Smooth muscle cell (in vitro differentiated cells): ENCODE measurements around the gene ZNF430. TPM values are rescaled to one million over a fixed set of nuclear protein-coding genes. Genes with fewer than 3 reads are reported as not detected.

Source experiments
- DNase-seq: peaks from one replicate; lab custom pipeline; 2025; ENCODE audit not compliant: unreplicated experiment; lab: John Stamatoyannopoulos, UW
- H2AFZ ChIP-seq: fragments of 200-600 bp; sonication (generic); 2 replicates; pipeline ENCODE4 v1.6.0; 2016; ENCODE audit warnings: antibody characterized with exemption, low read depth, mild to moderate bottlenecking
- H3F3A ChIP-seq: fragments of 200-600 bp; sonication (generic); 2 replicates; pipeline ENCODE4 v1.6.0; 2017; ENCODE audit warnings: antibody characterized with exemption, low read depth
- H3K27ac ChIP-seq: fragments of 200-600 bp; sonication (generic); 2 replicates; pipeline ENCODE4 v1.5.1; 2016; ENCODE audit warnings: low read depth, mild to moderate bottlenecking
- H3K27me3 ChIP-seq: fragments of 200-600 bp; sonication (generic); 2 replicates; pipeline ENCODE4 v1.6.1; 2016; ENCODE audit warnings: low read depth, mild to moderate bottlenecking
- H3K36me3 ChIP-seq: fragments of 200-600 bp; sonication (generic); 2 replicates; pipeline ENCODE4 v1.5.1; 2016; ENCODE audit warnings: low read depth
- H3K4me1 ChIP-seq: fragments of 200-600 bp; sonication (generic); 2 replicates; pipeline ENCODE4 v1.5.1; 2016; ENCODE audit warnings: low read depth
- H3K4me2 ChIP-seq: fragments of 200-600 bp; sonication (generic); 2 replicates; pipeline ENCODE4 v1.6.0; 2016; ENCODE audit warnings: mild to moderate bottlenecking
- H3K4me3 ChIP-seq: fragments of 200-600 bp; sonication (generic); 2 replicates; pipeline ENCODE4 v1.5.1; 2016; ENCODE audit warnings: mild to moderate bottlenecking
- H3K79me2 ChIP-seq: fragments of 200-600 bp; sonication (generic); 2 replicates; pipeline ENCODE4 v1.6.0; 2016; ENCODE audit warnings: low read depth, mild to moderate bottlenecking
- H3K9ac ChIP-seq: fragments of 200-600 bp; sonication (generic); 2 replicates; pipeline ENCODE4 v1.6.0; 2016; ENCODE audit warnings: low read depth
- H3K9me3 ChIP-seq: fragments of 200-600 bp; sonication (generic); replicated peaks from 2 replicates; pipeline ENCODE4 v1.5.1; 2016; ENCODE audit warnings: low read depth
- H4K20me1 ChIP-seq: fragments of 200-600 bp; sonication (generic); 2 replicates; pipeline ENCODE4 v1.6.0; 2016; ENCODE audit warnings: low read depth
- CTCF ChIP-seq: fragments of 200-600 bp; sonication (generic); IDR thresholded peaks from 2 replicates; pipeline ENCODE4 v1.5.1; 2017; ENCODE audit warnings: borderline replicate concordance, mild to moderate bottlenecking, antibody characterized with exemption; ENCODE audit not compliant: insufficient read depth, poor library complexity, severe bottlenecking
- WGBS: methylation state at CpG from one replicate; pipeline ENCODE4 v1.1.7; 2016; ENCODE audit warnings: low lambda C conversion rate; 5-methylcytosine and 5-hydroxymethylcytosine counted together
- polyA plus RNA-seq: library from polyadenylated mRNA; unstranded; fragments of >200 nt; fragmentation: Nextera tagmentation; extraction: Ambion mirVana; gene quantifications from 2 replicates; pipeline ENCODE4 v1.2.1, GENCODE V29; 2016
- total RNA-seq: library from RNA; depleted of rRNA; stranded (reverse); fragments of >200 nt; gene quantifications from 2 replicates; pipeline ENCODE4 v1.2.3, GENCODE V29; 2014

Gene ZNF430
- total and polyA plus RNA-seq, 2 experiments from 2014 or later: 13.4 to 16.8 TPM

DNA sequence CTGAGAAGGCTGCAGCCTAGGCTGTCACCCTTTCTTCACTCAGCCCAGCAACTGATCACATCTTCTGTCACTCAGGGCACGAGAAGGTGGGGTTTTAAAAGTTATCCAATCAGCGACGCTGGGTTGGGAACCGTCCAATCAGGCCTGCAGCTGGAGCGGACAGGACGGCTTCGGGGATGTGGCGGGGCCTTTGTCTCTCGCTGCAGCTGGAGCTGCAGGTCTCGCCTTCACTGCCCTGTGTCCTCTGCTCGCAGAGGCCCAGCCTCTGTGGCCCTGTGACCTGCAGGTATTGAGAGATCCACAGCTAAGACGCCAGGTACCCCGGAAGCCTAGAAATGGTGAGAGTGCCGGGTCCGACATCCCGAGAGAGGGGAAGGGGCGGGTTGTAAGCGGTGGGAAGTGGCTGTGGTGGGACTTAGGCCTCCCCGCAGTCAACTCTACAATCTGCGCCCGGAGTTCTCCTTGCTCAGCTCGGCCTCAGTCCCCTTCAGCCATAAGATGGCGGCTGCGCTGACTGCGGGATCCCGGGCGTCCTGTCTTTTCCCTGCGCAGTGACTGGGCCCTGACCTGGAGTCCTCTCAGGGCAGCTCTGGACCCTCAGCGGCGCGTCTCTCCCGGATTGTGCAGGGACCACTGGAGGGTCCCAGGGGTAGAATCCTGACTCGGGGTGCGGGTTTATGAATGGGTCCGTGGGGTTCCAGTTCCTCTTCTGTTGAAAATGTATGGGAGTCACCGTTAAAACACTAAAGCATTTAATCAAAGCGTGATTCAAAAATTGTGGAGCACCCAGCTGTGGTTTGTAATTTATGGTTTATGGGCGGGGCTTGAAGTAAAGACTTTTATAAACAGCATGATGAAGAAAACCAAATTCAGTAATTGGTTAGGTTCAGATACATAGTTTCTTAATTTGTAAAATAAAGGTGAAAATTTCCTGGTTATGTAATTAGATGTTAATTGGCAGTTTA is 61.8 kb downstream of the ZNF430 start, which contains the start of gene ZNF714:
ZNF714 (plus strand) TSS at position 193 of the 965 bp plus-strand sequence. CDS start 16,066 bp downstream, outside the sequence.
- Histone ChIP-seq H3K9ac (peak within 1 kb of the TSS; percentile 85), H3K27me3 (no peaks in the 10 kb centered on the region), H2AFZ (peak within 1 kb of the TSS; percentile 72), H3K79me2 (peaks cover 24% of the 10 kb centered on the region), H3K4me3 (peak within 1 kb of the TSS; percentile 75), H3K4me1 (peaks cover 20% of the 10 kb centered on the region), H3K27ac (peak within 1 kb of the TSS; percentile 68), H3F3A (no peaks in the 10 kb centered on the region), H3K9me3 (no peaks in the 10 kb centered on the region), H3K36me3 (peaks cover 4% of the 10 kb centered on the region), H3K4me2 (peak within 1 kb of the TSS; percentile 95), H4K20me1 (no peaks in the 10 kb centered on the region)
- WGBS: under 1% methylated on average over 37 of the region's 38 CpGs
- DNase-seq: peak; percentile 44
- TF ChIP-seq CTCF: no peak

DNA sequence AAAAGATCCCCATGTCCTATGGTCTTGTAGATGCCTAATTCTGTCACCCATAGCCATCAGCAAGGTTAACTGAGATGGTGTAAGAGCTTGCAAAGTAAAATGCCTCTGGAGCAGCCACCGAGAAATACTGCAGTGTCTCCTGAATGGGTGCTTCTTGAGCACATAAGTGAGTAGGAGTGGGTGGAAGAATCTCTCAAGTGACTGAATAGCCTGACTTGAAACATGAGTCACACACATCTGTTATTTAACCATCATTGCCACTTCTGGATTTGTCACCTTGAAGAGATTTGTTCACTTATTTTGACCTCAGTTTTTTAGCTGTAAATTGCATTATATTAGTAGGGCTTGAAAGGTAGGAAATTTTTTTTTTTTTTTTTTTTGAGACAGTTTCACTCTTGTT is 63.9 kb downstream of the ZNF430 start:
- Histone ChIP-seq H3K4me1 (peaks cover 20% of the 10 kb centered on the region), H3K4me2 (peak overlapping the region; percentile 58), H3K4me3 (no peak overlapping the region), H3K27ac (peak overlapping the region; percentile 68), H3K27me3 (no peaks in the 10 kb centered on the region), H3K79me2 (peaks cover 31% of the 10 kb centered on the region), H2AFZ (no peak overlapping the region), H3K9ac (no peak overlapping the region), H3K36me3 (peaks cover 4% of the 10 kb centered on the region), H3K9me3 (no peaks in the 10 kb centered on the region), H4K20me1 (no peaks in the 10 kb centered on the region), H3F3A (no peaks in the 10 kb centered on the region)
- no peak for TF ChIP-seq CTCF
- 11% methylated on average over 1 of the region's 1 CpG for WGBS
- DNase-seq: no peak

DNA sequence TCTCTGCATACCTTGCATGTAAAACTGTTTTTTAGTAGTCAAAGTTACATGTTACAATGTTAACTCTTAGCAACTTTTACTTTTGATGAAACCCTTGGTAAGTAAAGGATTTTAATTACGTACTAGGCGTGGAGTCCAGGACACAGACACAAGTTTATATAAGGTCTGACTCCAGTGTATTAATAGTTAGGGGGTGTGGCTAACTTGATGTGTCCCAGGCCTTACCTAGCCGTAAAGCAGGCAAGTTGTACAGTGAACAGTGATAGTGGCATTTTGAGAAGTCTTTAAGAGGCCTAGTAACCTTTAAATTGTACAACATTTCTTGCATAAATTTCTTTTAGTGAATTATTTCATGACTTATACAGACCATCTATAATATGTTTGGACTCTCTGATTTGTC is 67.4 kb downstream of the ZNF430 start:
- WGBS: 86% methylated on average over 3 of the region's 3 CpGs
- Histone ChIP-seq H3K9me3 (no peaks in the 10 kb centered on the region), H3F3A (no peaks in the 10 kb centered on the region), H3K4me3 (no peak overlapping the region), H3K27ac (no peak overlapping the region), H3K27me3 (no peaks in the 10 kb centered on the region), H3K9ac (no peak overlapping the region), H2AFZ (no peak overlapping the region), H3K36me3 (peaks cover 4% of the 10 kb centered on the region), H3K4me1 (peaks cover 24% of the 10 kb centered on the region), H3K4me2 (no peak overlapping the region), H3K79me2 (peaks cover 31% of the 10 kb centered on the region), H4K20me1 (no peaks in the 10 kb centered on the region)
- DNase-seq: no peak
- TF ChIP-seq CTCF: no peak

DNA sequence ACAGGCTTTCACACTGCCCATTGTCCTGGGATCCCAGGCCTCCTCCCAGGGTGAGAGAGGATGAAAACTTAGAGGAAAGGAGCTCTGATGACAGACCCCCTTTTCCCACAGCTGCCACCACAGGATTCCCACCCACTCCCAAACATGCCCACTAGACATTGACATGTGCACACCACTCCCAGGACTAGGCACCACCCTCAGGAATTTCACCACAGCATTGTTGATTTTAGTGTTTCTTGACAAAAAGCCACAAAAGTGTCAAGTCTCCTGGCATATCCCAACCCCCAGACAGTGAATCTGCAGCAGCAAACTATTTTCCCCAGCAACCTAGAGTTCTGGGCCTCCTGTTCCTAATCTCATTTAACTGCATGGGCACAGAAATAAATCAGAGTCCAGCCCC is 71.7 kb downstream of the ZNF430 start:
- no peak overlapping the region for H3K9ac ChIP-seq
- no peaks in the 10 kb centered on the region for H3K9me3 ChIP-seq
- H3K4me1 ChIP-seq: peaks cover 10% of the 10 kb centered on the region
- no peak overlapping the region for H3K4me3 ChIP-seq
- no peaks in the 10 kb centered on the region for H3K36me3 ChIP-seq
- TF ChIP-seq CTCF: no peak
- no peak overlapping the region for H2AFZ ChIP-seq
- H3K27ac ChIP-seq: peak overlapping the region; percentile 63
- no peak for DNase-seq
- H4K20me1 ChIP-seq: no peaks in the 10 kb centered on the region
- H3K79me2 ChIP-seq: peaks cover 41% of the 10 kb centered on the region
- no peaks in the 10 kb centered on the region for H3K27me3 ChIP-seq
- H3F3A ChIP-seq: no peaks in the 10 kb centered on the region
- peak overlapping the region; percentile 48 for H3K4me2 ChIP-seq
